ENCODE results near the gene TGFA.

- TF ChIP-seq CTCF (IDR thresholded peaks at IDR 0.05) (no peak), POLR2A (IDR thresholded peaks at IDR 0.05) (no peak)
Measured at GRCh38 chr2:70532244-70532935, 21.2 kb downstream of the TGFA start.

All from body of pancreas (tissue), 4 donors.